ENCODE data around the gene CMTM7.

Gene CMTM7

GRCh38 chr3:32391643-32392535 lies at the start of gene CMTM7:
Gene CMTM7, plus strand, starts transcription at chr3:32391853. Its CDS starts 54 bp downstream, at chr3:32391907.
- Histone ChIP-seq H3K4me1 (ENCODE audit: control insufficient read depth, insufficient read depth, low read length) (no peaks in the 10 kb centered on the region), H3K9ac (ENCODE audit: low read length) (peak within 1 kb of the TSS; percentile 43), H3K27ac (ENCODE audit: low read depth, low read length) (no peak within 1 kb of the TSS), H3K36me3 (ENCODE audit: control insufficient read depth, insufficient read depth, low read length) (no peaks in the 10 kb centered on the region), H3K4me3 (ENCODE audit: low read length) (peak within 1 kb of the TSS; percentile 76), H3K27me3 (ENCODE audit: control insufficient read depth, insufficient read depth, low read length) (no peaks in the 10 kb centered on the region)

- Histone ChIP-seq H3K4me1 (ENCODE audit: control insufficient read depth, insufficient read depth, low read length) (no peaks in the 10 kb centered on the region), H3K9ac (ENCODE audit: low read length) (no peak overlapping the region), H3K4me3 (ENCODE audit: low read length) (no peak overlapping the region), H3K36me3 (ENCODE audit: control insufficient read depth, insufficient read depth, low read length) (no peaks in the 10 kb centered on the region), H3K27ac (ENCODE audit: low read depth, low read length) (no peak overlapping the region), H3K27me3 (ENCODE audit: control insufficient read depth, insufficient read depth, low read length) (no peaks in the 10 kb centered on the region)
These were observed 44.1 kb upstream of the CMTM7 start for GRCh38 chr3:32347343-32348125.

GRCh38 chr3:32349184-32349583 lies 42.5 kb upstream of the CMTM7 start:
- H3K9ac ChIP-seq (ENCODE audit: low read length), result no peak overlapping the region
- no peaks in the 10 kb centered on the region for H3K4me1 ChIP-seq (ENCODE audit: control insufficient read depth, insufficient read depth, low read length)
- no peaks in the 10 kb centered on the region for H3K27me3 ChIP-seq (ENCODE audit: control insufficient read depth, insufficient read depth, low read length)
- H3K4me3 ChIP-seq (ENCODE audit: low read length), result no peak overlapping the region
- H3K27ac ChIP-seq (ENCODE audit: low read depth, low read length), result no peak overlapping the region
- no peaks in the 10 kb centered on the region for H3K36me3 ChIP-seq (ENCODE audit: control insufficient read depth, insufficient read depth, low read length)

- H3K4me3 ChIP-seq (ENCODE audit: low read length), result no peak overlapping the region
- H3K27me3 ChIP-seq (ENCODE audit: control insufficient read depth, insufficient read depth, low read length), result no peaks in the 10 kb centered on the region
- H3K9ac ChIP-seq (ENCODE audit: low read length), result no peak overlapping the region
- no peaks in the 10 kb centered on the region for H3K4me1 ChIP-seq (ENCODE audit: control insufficient read depth, insufficient read depth, low read length)
- H3K27ac ChIP-seq (ENCODE audit: low read depth, low read length), result no peak overlapping the region
- H3K36me3 ChIP-seq (ENCODE audit: control insufficient read depth, insufficient read depth, low read length), result no peaks in the 10 kb centered on the region
These were observed 39.1 kb upstream of the CMTM7 start for GRCh38 chr3:32352563-32352962.

- Histone ChIP-seq H3K27ac (ENCODE audit: low read depth, low read length) (no peak overlapping the region), H3K4me1 (ENCODE audit: control insufficient read depth, insufficient read depth, low read length) (no peaks in the 10 kb centered on the region), H3K36me3 (ENCODE audit: control insufficient read depth, insufficient read depth, low read length) (no peaks in the 10 kb centered on the region), H3K4me3 (ENCODE audit: low read length) (no peak overlapping the region), H3K27me3 (ENCODE audit: control insufficient read depth, insufficient read depth, low read length) (no peaks in the 10 kb centered on the region), H3K9ac (ENCODE audit: low read length) (no peak overlapping the region)
These were observed 38.3 kb upstream of the CMTM7 start for GRCh38 chr3:32353351-32353750.

- no peaks in the 10 kb centered on the region for H3K27me3 ChIP-seq (ENCODE audit: control insufficient read depth, insufficient read depth, low read length)
- no peak overlapping the region for H3K4me3 ChIP-seq (ENCODE audit: low read length)
- H3K27ac ChIP-seq (ENCODE audit: low read depth, low read length), result no peak overlapping the region
- H3K36me3 ChIP-seq (ENCODE audit: control insufficient read depth, insufficient read depth, low read length), result no peaks in the 10 kb centered on the region
- no peak overlapping the region for H3K9ac ChIP-seq (ENCODE audit: low read length)
- H3K4me1 ChIP-seq (ENCODE audit: control insufficient read depth, insufficient read depth, low read length), result no peaks in the 10 kb centered on the region
These were observed 37.3 kb upstream of the CMTM7 start for GRCh38 chr3:32354362-32354778.

GRCh38 chr3:32355751-32356291 lies 35.8 kb upstream of the CMTM7 start:
- Histone ChIP-seq H3K27ac (ENCODE audit: low read depth, low read length) (no peak overlapping the region), H3K27me3 (ENCODE audit: control insufficient read depth, insufficient read depth, low read length) (no peaks in the 10 kb centered on the region), H3K4me1 (ENCODE audit: control insufficient read depth, insufficient read depth, low read length) (no peaks in the 10 kb centered on the region), H3K36me3 (ENCODE audit: control insufficient read depth, insufficient read depth, low read length) (no peaks in the 10 kb centered on the region), H3K4me3 (ENCODE audit: low read length) (no peak overlapping the region), H3K9ac (ENCODE audit: low read length) (no peak overlapping the region)

GRCh38 chr3:32359766-32360492 lies 31.7 kb upstream of the CMTM7 start:
- Histone ChIP-seq H3K27ac (ENCODE audit: low read depth, low read length) (no peak overlapping the region), H3K9ac (ENCODE audit: low read length) (no peak overlapping the region), H3K4me3 (ENCODE audit: low read length) (no peak overlapping the region), H3K27me3 (ENCODE audit: control insufficient read depth, insufficient read depth, low read length) (no peaks in the 10 kb centered on the region), H3K4me1 (ENCODE audit: control insufficient read depth, insufficient read depth, low read length) (no peaks in the 10 kb centered on the region), H3K36me3 (ENCODE audit: control insufficient read depth, insufficient read depth, low read length) (no peaks in the 10 kb centered on the region)

GRCh38 chr3:32360493-32360827 lies 31.2 kb upstream of the CMTM7 start:
- H3K4me1 ChIP-seq (ENCODE audit: control insufficient read depth, insufficient read depth, low read length), result no peaks in the 10 kb centered on the region
- H3K27me3 ChIP-seq (ENCODE audit: control insufficient read depth, insufficient read depth, low read length), result no peaks in the 10 kb centered on the region
- no peak overlapping the region for H3K9ac ChIP-seq (ENCODE audit: low read length)
- H3K4me3 ChIP-seq (ENCODE audit: low read length), result no peak overlapping the region
- H3K36me3 ChIP-seq (ENCODE audit: control insufficient read depth, insufficient read depth, low read length), result no peaks in the 10 kb centered on the region
- no peak overlapping the region for H3K27ac ChIP-seq (ENCODE audit: low read depth, low read length)

GRCh38 chr3:32366638-32367397 lies 24.8 kb upstream of the CMTM7 start:
- H3K27me3 ChIP-seq (ENCODE audit: control insufficient read depth, insufficient read depth, low read length), result no peaks in the 10 kb centered on the region
- no peak overlapping the region for H3K4me3 ChIP-seq (ENCODE audit: low read length)
- H3K9ac ChIP-seq (ENCODE audit: low read length), result no peak overlapping the region
- no peak overlapping the region for H3K27ac ChIP-seq (ENCODE audit: low read depth, low read length)
- no peaks in the 10 kb centered on the region for H3K4me1 ChIP-seq (ENCODE audit: control insufficient read depth, insufficient read depth, low read length)
- H3K36me3 ChIP-seq (ENCODE audit: control insufficient read depth, insufficient read depth, low read length), result no peaks in the 10 kb centered on the region

- Histone ChIP-seq H3K36me3 (ENCODE audit: control insufficient read depth, insufficient read depth, low read length) (no peaks in the 10 kb centered on the region), H3K4me3 (ENCODE audit: low read length) (no peak overlapping the region), H3K9ac (ENCODE audit: low read length) (no peak overlapping the region)
These were observed 24.2 kb upstream of the CMTM7 start for GRCh38 chr3:32367442-32367841.

More at GRCh38 chr3:32367442-32367841, 24.2 kb upstream of the CMTM7 start:
- Histone ChIP-seq H3K27ac (ENCODE audit: low read depth, low read length) (no peak overlapping the region), H3K4me1 (ENCODE audit: control insufficient read depth, insufficient read depth, low read length) (no peaks in the 10 kb centered on the region), H3K27me3 (ENCODE audit: control insufficient read depth, insufficient read depth, low read length) (no peaks in the 10 kb centered on the region)

All from rectal smooth muscle tissue (tissue), 1 donor.